Trophoblast cell (in vitro differentiated cells and primary cell): ENCODE measurements around the gene PGBD2.
A peak's percentile ranks its signal among the peaks of the same experiment; 100 is the strongest.
"Not testable (repeated sequence)": the region's sequence is repeated elsewhere in the genome, so short reads cannot be mapped to it uniquely, and the experiment has no call there.

Experiments used
- DNase-seq, 2 donors: peaks; one replicate each; pipeline ENCODE4 v3.0.0-alpha.2; 2016
- H2AFZ ChIP-seq: 2 replicates; pipeline ENCODE4 v1.6.1; 2013; ENCODE audit warnings: low read length, moderate library complexity, mild to moderate bottlenecking; ENCODE audit not compliant: insufficient read depth, poor library complexity
- H2AK5ac ChIP-seq: 2 replicates; pipeline ENCODE4 v1.6.1; 2013; ENCODE audit warnings: mild to moderate bottlenecking, low read length
- H2BK120ac ChIP-seq: 2 replicates; pipeline ENCODE4 v1.6.1; 2013; ENCODE audit warnings: low read length, mild to moderate bottlenecking, moderate library complexity; ENCODE audit not compliant: insufficient read depth, poor library complexity
- H2BK12ac ChIP-seq: 2 replicates; pipeline ENCODE4 v1.6.1; 2013; ENCODE audit warnings: mild to moderate bottlenecking, low read length, moderate library complexity
- H2BK5ac ChIP-seq: 2 replicates; pipeline ENCODE4 v1.6.1; 2013; ENCODE audit warnings: low read length, low read depth, moderate library complexity, mild to moderate bottlenecking; ENCODE audit not compliant: poor library complexity
- H3K14ac ChIP-seq: 2 replicates; pipeline ENCODE4 v1.6.1; 2013; ENCODE audit warnings: mild to moderate bottlenecking, low read length
- H3K18ac ChIP-seq: 2 replicates; pipeline ENCODE4 v1.6.1; 2013; ENCODE audit warnings: mild to moderate bottlenecking, low read length
- H3K23ac ChIP-seq: 2 replicates; pipeline ENCODE4 v1.6.1; 2013; ENCODE audit warnings: low read length
- H3K27ac ChIP-seq: 2 replicates; pipeline ENCODE4 v1.5.1; 2013; ENCODE audit warnings: low read depth, mild to moderate bottlenecking, inconsistent platforms, low read length, moderate library complexity
- H3K27me3 ChIP-seq: 2 replicates; pipeline ENCODE4 v1.6.1; 2013; ENCODE audit warnings: inconsistent platforms, mild to moderate bottlenecking, low read length, moderate library complexity; ENCODE audit not compliant: insufficient read depth
- H3K36me3 ChIP-seq, 2 experiments: 1 replicate in 1 of 2; 2 replicates in 1 of 2; pipeline ENCODE4 v1.6.1; 2013; ENCODE audit warnings: low read length in 2 of 2, mild to moderate bottlenecking in 2 of 2, moderate library complexity in 1 of 2; ENCODE audit not compliant: insufficient read depth in 2 of 2, control insufficient read depth in 1 of 2
- H3K4ac ChIP-seq: 2 replicates; pipeline ENCODE4 v1.6.1; 2013; ENCODE audit warnings: low read depth, mild to moderate bottlenecking, low read length, moderate library complexity
- H3K4me1 ChIP-seq, 2 experiments: 1 replicate in 1 of 2; 2 replicates in 1 of 2; pipeline ENCODE4 v1.6.1; 2013; ENCODE audit warnings: low read length in 2 of 2, mild to moderate bottlenecking in 2 of 2, moderate library complexity in 1 of 2; ENCODE audit not compliant: insufficient read depth in 2 of 2, control insufficient read depth in 1 of 2
- H3K4me2 ChIP-seq: 2 replicates; pipeline ENCODE4 v1.6.1; 2013; ENCODE audit warnings: inconsistent platforms, mild to moderate bottlenecking, low read length, moderate library complexity
- H3K4me3 ChIP-seq: 2 replicates; pipeline ENCODE4 v1.5.1; 2013; ENCODE audit warnings: mild to moderate bottlenecking, low read depth, low read length, inconsistent platforms
- H3K79me1 ChIP-seq: one replicate; pipeline ENCODE4 v1.6.1; 2013; ENCODE audit warnings: low read length
- H3K79me2 ChIP-seq: 2 replicates; pipeline ENCODE4 v1.6.1; 2013; ENCODE audit warnings: low read length, mild to moderate bottlenecking; ENCODE audit not compliant: control insufficient read depth, insufficient read depth, poor library complexity
- H3K9ac ChIP-seq: 2 replicates; pipeline ENCODE4 v1.6.1; 2013; ENCODE audit warnings: mild to moderate bottlenecking, low read length
- H3K9me3 ChIP-seq: 2 replicates; pipeline ENCODE4 v1.6.1; 2013; ENCODE audit warnings: low read depth, mild to moderate bottlenecking, control low read depth, inconsistent platforms, low read length; ENCODE audit not compliant: insufficient read depth
- H4K12ac ChIP-seq: 2 replicates; pipeline ENCODE4 v1.6.1; 2013; ENCODE audit warnings: low read depth, mild to moderate bottlenecking, low read length, moderate library complexity
- H4K8ac ChIP-seq: 2 replicates; pipeline ENCODE4 v1.6.1; 2013; ENCODE audit warnings: low read depth, mild to moderate bottlenecking, low read length, moderate library complexity
- H4K91ac ChIP-seq: one replicate; pipeline ENCODE4 v1.6.1; 2013; ENCODE audit warnings: low read depth, mild to moderate bottlenecking, low read length, moderate library complexity
- WGBS: extraction: QIAGEN DNeasy Blood & Tissue Kit; methylation state at CpG from one replicate; pipeline ENCODE4 v1.1.7; 2013; ENCODE audit warnings: missing lambda C conversion rate; ENCODE audit not compliant: insufficient read length, insufficient coverage; ENCODE audit errors: extremely low coverage; 5-methylcytosine and 5-hydroxymethylcytosine counted together

The PGBD2 gene

GRCh38 chr1:248873409-248873992, 32.5 kb upstream of the PGBD2 start:
- Histone ChIP-seq H3K23ac (no peak overlapping the region), H3K4ac (no peak overlapping the region), H2BK120ac (no peak overlapping the region), H3K79me1 (peaks cover 4% of the 10 kb centered on the region), H4K91ac (peak overlapping the region; percentile 8), H3K14ac (peak overlapping the region; percentile 48), H2BK12ac (peak overlapping the region; percentile 5), H3K18ac (no peak overlapping the region), H4K12ac (peak overlapping the region; percentile 22), H2AFZ (peak overlapping the region; percentile 12), H3K9me3 (no peaks in the 10 kb centered on the region), H2BK5ac (peak overlapping the region; percentile 8), H2AK5ac (no peak overlapping the region), H3K9ac (peak overlapping the region; percentile 6), H3K4me2 (peak overlapping the region; percentile 73), H3K27ac (peak overlapping the region; percentile 75), H3K4me1 (peaks cover 0 to 3% of the 10 kb centered on the region in 2 experiments), H3K36me3 (no peaks in the 10 kb centered on the region), H3K4me3 (peak overlapping the region; percentile 75), H3K79me2 (no peaks in the 10 kb centered on the region), H4K8ac (peak overlapping the region; percentile 27), H3K27me3 (no peaks in the 10 kb centered on the region)
- DNase-seq: peak; percentile 98 to 99
- no CpG with 5 or more reads among the region's 41 CpGs for WGBS

- Histone ChIP-seq H3K14ac (no peak overlapping the region), H3K18ac (no peak overlapping the region), H4K12ac (no peak overlapping the region), H3K4ac (no peak overlapping the region), H2BK5ac (no peak overlapping the region), H3K79me1 (peaks cover 4% of the 10 kb centered on the region), H3K27ac (peak overlapping the region; percentile 27), H3K23ac (no peak overlapping the region), H2AFZ (no peak overlapping the region), H3K4me1 (peaks cover 0 to 3% of the 10 kb centered on the region in 2 experiments), H3K79me2 (no peaks in the 10 kb centered on the region), H3K4me2 (peak overlapping the region; percentile 73), H2AK5ac (no peak overlapping the region), H3K27me3 (no peaks in the 10 kb centered on the region), H4K91ac (no peak overlapping the region), H2BK120ac (no peak overlapping the region), H4K8ac (no peak overlapping the region), H3K4me3 (peak overlapping the region; percentile 70), H3K9ac (peak overlapping the region; percentile 28), H3K36me3 (no peaks in the 10 kb centered on the region), H2BK12ac (no peak overlapping the region), H3K9me3 (no peaks in the 10 kb centered on the region)
- no CpG with 5 or more reads among the region's 23 CpGs for WGBS
- peak; percentile 90 to 97 for DNase-seq
Measured at GRCh38 chr1:248873993-248874533, 32.0 kb upstream of the PGBD2 start.

DNA sequence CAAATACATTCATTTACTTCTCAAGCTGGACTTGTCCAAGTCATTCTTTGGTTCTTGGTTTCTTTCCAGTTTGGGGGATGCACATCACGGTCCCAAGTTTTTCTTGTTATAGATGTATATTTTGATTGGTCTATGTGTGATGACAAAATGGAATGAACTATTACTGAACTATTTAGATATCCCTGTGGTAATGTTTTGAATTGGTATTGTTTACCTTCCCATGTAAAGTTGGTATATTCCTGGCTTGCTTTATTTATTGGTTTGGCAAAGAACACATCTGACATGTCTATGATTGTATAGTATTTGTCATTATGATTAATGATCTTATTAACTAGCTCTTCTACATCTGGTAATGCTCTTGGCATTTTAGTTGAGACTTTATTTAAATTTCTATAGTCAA, 24.8 kb upstream of the PGBD2 start:
- H2AFZ ChIP-seq: no peak overlapping the region

GRCh38 chr1:248882427-248882826, 23.6 kb upstream of the PGBD2 start:
- not testable (repeated sequence) for H4K12ac ChIP-seq, H3K23ac ChIP-seq, H3K9me3 ChIP-seq, H3K4ac ChIP-seq, H3K36me3 ChIP-seq, H2BK120ac ChIP-seq, H3K18ac ChIP-seq, H3K79me2 ChIP-seq, H2AFZ ChIP-seq, H3K27me3 ChIP-seq, H4K91ac ChIP-seq, H3K4me2 ChIP-seq, H3K27ac ChIP-seq, H2AK5ac ChIP-seq, H3K14ac ChIP-seq, H3K4me1 ChIP-seq, DNase-seq, H3K4me3 ChIP-seq, H2BK12ac ChIP-seq, H3K79me1 ChIP-seq, H4K8ac ChIP-seq, H3K9ac ChIP-seq, H2BK5ac ChIP-seq
- WGBS: no CpG with 5 or more reads among the region's 7 CpGs

More for the DNA sequence above, 24.8 kb upstream of the PGBD2 start:
- Histone ChIP-seq H3K9me3 (no peaks in the 10 kb centered on the region), H4K91ac (no peak overlapping the region), H3K4me3 (no peak overlapping the region), H3K4me1 (no peaks in the 10 kb centered on the region), H3K79me2 (no peaks in the 10 kb centered on the region), H3K4me2 (no peak overlapping the region), H4K12ac (no peak overlapping the region), H4K8ac (no peak overlapping the region), H3K9ac (no peak overlapping the region), H3K79me1 (no peaks in the 10 kb centered on the region), H2AK5ac (no peak overlapping the region), H3K27me3 (no peaks in the 10 kb centered on the region), H3K14ac (no peak overlapping the region), H2BK12ac (no peak overlapping the region), H3K36me3 (no peaks in the 10 kb centered on the region), H3K23ac (no peak overlapping the region), H2BK120ac (no peak overlapping the region), H3K4ac (no peak overlapping the region), H2BK5ac (no peak overlapping the region), H3K18ac (no peak overlapping the region), H3K27ac (no peak overlapping the region)
- WGBS: no CpG with 5 or more reads among the region's 1 CpG
- DNase-seq: no peak
